ENCODE data around the gene BATF. TPM values are rescaled to one million over a fixed set of nuclear protein-coding genes. Genes with fewer than 3 reads are reported as not detected.
"Not testable (repeated sequence)": the region's sequence is repeated elsewhere in the genome, so short reads cannot be mapped to it uniquely, and the experiment has no call there.

Gene BATF
- 10 to 100 TPM in 1 of 4 donors, 1 to 10 TPM in 2, not detected in 1; 3.1 to 28.1 (median 5.9) TPM for total RNA-seq

GRCh38 chr14:75522224-75522982 lies at the start of gene BATF:
Gene BATF (plus strand): TSS chr14:75522469. CDS start chr14:75522683, 214 bp downstream.
- TF ChIP-seq, protein P1, sequence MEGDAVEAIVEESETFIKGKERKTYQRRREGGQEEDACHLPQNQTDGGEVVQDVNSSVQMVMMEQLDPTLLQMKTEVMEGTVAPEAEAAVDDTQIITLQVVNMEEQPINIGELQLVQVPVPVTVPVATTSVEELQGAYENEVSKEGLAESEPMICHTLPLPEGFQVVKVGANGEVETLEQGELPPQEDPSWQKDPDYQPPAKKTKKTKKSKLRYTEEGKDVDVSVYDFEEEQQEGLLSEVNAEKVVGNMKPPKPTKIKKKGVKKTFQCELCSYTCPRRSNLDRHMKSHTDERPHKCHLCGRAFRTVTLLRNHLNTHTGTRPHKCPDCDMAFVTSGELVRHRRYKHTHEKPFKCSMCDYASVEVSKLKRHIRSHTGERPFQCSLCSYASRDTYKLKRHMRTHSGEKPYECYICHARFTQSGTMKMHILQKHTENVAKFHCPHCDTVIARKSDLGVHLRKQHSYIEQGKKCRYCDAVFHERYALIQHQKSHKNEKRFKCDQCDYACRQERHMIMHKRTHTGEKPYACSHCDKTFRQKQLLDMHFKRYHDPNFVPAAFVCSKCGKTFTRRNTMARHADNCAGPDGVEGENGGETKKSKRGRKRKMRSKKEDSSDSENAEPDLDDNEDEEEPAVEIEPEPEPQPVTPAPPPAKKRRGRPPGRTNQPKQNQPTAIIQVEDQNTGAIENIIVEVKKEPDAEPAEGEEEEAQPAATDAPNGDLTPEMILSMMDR (IDR thresholded peaks at IDR 0.05) = no peak
- peak in 1 of 2 donors; percentile 39 for TF ChIP-seq POLR2A (IDR thresholded peaks at IDR 0.05)
- Histone ChIP-seq H3K4me3 (peak within 1 kb of the TSS; percentile 47 to 53 (median 50)), H3K27ac (peak within 1 kb of the TSS; percentile 63 to 88 (median 74)), H3K9me3 (no peaks in the 10 kb centered on the region), H3K36me3 (no peaks in the 10 kb centered on the region), H3K27me3 (no peaks in the 10 kb centered on the region), H3K4me1 (peaks cover 0 to 19% (median 8%) of the 10 kb centered on the region in 4 donors)
- DNase-seq = peak in 2 of 3 donors; percentile 87 to 88

DNA sequence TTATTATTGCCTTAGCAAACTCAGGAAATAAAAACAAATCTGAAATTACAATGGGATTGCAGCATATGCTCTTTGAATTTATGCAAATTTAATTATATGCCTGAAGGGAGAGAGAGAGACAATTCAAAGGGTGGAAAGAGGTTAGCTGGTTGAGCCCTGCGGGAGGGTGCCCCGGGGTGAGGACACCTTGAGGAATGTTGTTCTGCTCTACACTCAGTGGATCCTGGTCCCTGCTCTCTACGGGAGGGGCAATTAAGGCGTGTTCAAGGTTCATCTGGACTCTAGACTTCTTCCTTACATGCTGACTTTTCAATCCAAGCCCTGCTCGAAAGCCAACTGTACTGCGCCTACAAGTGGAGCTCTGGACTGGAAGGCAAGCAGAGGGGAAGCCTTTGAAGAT lies 48.1 kb upstream of the BATF start:
- H3K4me1 ChIP-seq, H3K27me3 ChIP-seq, H3K4me3 ChIP-seq, H3K9me3 ChIP-seq: not testable (repeated sequence)
- DNase-seq = peak in 2 of 3 donors; percentile 73 to 83
- Histone ChIP-seq H3K36me3 (peaks cover 0 to 49% (median 0%) of the 10 kb centered on the region in 3 donors), H3K27ac (peak overlapping the region in 2 of 4 donors; percentile 33 to 54)

GRCh38 chr14:75476274-75476995 lies 45.8 kb upstream of the BATF start:
- Histone ChIP-seq H3K27ac (peak overlapping the region in 2 of 4 donors; percentile 13 to 49), H3K36me3 (peaks cover 0 to 27% (median 0%) of the 10 kb centered on the region in 3 donors), H3K4me1 (peaks cover 0 to 4% (median 0%) of the 10 kb centered on the region in 4 donors), H3K27me3 (no peaks in the 10 kb centered on the region), H3K4me3 (no peak overlapping the region), H3K9me3 (no peaks in the 10 kb centered on the region)
- DNase-seq = peak in 1 of 3 donors; percentile 70
- TF ChIP-seq, protein P1 (IDR thresholded peaks at IDR 0.05) = peak in 3 of 6 experiments; percentile 19 to 29 (median 28)
- TF ChIP-seq POLR2A (IDR thresholded peaks at IDR 0.05) = no peak

- H3K4me3 ChIP-seq = no peak overlapping the region
- peaks cover 0 to 4% (median 0%) of the 10 kb centered on the region in 4 donors for H3K4me1 ChIP-seq
- H3K27ac ChIP-seq = no peak overlapping the region
- DNase-seq = peak in 1 of 3 donors; percentile 40
- no peaks in the 10 kb centered on the region for H3K9me3 ChIP-seq
- peaks cover 0 to 13% (median 0%) of the 10 kb centered on the region in 3 donors for H3K36me3 ChIP-seq
- H3K27me3 ChIP-seq = no peaks in the 10 kb centered on the region
- TF ChIP-seq, protein P1 (IDR thresholded peaks at IDR 0.05) = no peak
- no peak for TF ChIP-seq POLR2A (IDR thresholded peaks at IDR 0.05)
These were observed 44.4 kb upstream of the BATF start for GRCh38 chr14:75477881-75478280.

DNA sequence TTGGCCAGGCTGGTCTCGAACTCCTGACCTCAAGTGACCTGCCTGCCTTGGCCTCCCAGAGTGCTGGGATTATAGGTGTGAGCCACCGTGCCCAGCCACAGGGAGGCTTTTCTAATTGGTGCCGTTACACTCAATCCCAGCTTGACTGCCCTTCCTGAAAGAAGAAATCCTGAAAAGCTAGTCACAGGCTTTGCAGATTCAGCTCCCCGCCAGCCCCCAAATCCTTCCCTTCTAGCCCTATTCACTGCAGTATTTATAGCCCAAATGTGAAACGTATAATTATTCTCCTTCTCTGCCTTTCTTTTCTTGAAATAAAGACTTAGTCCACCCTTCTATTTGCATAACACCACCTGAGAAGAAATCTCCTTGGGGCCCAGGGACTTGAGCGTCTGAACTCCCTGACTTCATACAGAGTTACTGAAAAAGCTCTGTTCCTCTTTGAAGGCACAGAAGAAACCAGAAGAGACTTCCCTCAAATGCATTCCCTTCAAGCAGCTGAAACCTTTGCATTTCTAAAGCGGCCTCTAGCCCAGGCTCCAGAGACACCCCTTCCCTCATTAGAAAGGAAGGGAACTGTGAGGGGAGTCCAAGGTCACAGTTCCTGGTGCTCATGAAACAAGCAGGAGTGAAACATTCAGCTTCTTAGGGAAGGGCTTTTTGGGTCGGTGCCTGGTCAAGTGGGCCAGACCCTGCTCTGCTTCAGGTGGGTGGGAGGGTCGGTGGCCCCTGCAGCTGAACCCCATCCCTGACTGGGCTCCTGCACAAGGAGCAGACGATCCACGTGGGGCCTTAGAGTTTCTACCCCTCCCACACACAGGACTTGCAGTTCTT lies 42.3 kb upstream of the BATF start:
- Histone ChIP-seq H3K36me3 (peaks cover 0 to 12% (median 0%) of the 10 kb centered on the region in 3 donors), H3K27me3 (no peaks in the 10 kb centered on the region), H3K4me3 (no peak overlapping the region), H3K4me1 (no peaks in the 10 kb centered on the region), H3K9me3 (no peaks in the 10 kb centered on the region), H3K27ac (no peak overlapping the region)
- TF ChIP-seq POLR2A (IDR thresholded peaks at IDR 0.05) = no peak
- TF ChIP-seq, protein P1 (IDR thresholded peaks at IDR 0.05) = no peak
- no peak for DNase-seq

Data from Peyer's patch (tissue), 4 donors.